Measurements from ENCODE around the gene DPM1.

DNA sequence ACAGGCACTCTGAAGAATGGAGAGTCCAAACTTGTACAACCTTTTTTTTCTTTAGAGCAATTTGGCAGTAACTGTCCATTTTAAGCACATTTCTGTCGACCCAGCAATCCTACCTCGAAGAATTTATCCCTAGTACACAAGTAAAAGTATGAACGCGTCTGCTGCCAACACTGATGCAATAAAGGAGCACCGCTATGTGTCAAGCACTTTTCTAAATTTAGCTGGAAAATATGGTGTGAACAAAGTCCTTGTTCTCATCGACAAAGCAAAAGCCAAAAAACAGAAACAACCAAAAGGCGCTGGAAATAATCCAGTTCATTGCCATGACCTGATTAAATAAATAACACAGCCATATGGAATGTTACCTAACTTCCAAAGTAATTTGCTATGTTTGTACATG, 1.1 kb downstream of the DPM1 start:
- TF ChIP-seq POLR2A (IDR thresholded peaks at IDR 0.05) = no peak
- TF ChIP-seq, protein P1, sequence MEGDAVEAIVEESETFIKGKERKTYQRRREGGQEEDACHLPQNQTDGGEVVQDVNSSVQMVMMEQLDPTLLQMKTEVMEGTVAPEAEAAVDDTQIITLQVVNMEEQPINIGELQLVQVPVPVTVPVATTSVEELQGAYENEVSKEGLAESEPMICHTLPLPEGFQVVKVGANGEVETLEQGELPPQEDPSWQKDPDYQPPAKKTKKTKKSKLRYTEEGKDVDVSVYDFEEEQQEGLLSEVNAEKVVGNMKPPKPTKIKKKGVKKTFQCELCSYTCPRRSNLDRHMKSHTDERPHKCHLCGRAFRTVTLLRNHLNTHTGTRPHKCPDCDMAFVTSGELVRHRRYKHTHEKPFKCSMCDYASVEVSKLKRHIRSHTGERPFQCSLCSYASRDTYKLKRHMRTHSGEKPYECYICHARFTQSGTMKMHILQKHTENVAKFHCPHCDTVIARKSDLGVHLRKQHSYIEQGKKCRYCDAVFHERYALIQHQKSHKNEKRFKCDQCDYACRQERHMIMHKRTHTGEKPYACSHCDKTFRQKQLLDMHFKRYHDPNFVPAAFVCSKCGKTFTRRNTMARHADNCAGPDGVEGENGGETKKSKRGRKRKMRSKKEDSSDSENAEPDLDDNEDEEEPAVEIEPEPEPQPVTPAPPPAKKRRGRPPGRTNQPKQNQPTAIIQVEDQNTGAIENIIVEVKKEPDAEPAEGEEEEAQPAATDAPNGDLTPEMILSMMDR (IDR thresholded peaks at IDR 0.05) = no peak
- TF ChIP-seq POLR2AphosphoS5 (IDR thresholded peaks at IDR 0.05) = no peak
